GM12801 (cell line): ENCODE results near the gene MORC4.

Source experiments
- TF ChIP-seq, protein P1 (sequence below): IDR thresholded peaks from one replicate; pipeline ENCODE4 v1.5.1; 2011; ENCODE audit warnings: control low read depth; ENCODE audit not compliant: insufficient read length; ENCODE audit errors: extremely low read depth

MORC4 gene

GRCh38 chrX:106899841-106900240, 100.2 kb downstream of the MORC4 start:
- TF ChIP-seq, protein P1, sequence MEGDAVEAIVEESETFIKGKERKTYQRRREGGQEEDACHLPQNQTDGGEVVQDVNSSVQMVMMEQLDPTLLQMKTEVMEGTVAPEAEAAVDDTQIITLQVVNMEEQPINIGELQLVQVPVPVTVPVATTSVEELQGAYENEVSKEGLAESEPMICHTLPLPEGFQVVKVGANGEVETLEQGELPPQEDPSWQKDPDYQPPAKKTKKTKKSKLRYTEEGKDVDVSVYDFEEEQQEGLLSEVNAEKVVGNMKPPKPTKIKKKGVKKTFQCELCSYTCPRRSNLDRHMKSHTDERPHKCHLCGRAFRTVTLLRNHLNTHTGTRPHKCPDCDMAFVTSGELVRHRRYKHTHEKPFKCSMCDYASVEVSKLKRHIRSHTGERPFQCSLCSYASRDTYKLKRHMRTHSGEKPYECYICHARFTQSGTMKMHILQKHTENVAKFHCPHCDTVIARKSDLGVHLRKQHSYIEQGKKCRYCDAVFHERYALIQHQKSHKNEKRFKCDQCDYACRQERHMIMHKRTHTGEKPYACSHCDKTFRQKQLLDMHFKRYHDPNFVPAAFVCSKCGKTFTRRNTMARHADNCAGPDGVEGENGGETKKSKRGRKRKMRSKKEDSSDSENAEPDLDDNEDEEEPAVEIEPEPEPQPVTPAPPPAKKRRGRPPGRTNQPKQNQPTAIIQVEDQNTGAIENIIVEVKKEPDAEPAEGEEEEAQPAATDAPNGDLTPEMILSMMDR = no peak

DNA sequence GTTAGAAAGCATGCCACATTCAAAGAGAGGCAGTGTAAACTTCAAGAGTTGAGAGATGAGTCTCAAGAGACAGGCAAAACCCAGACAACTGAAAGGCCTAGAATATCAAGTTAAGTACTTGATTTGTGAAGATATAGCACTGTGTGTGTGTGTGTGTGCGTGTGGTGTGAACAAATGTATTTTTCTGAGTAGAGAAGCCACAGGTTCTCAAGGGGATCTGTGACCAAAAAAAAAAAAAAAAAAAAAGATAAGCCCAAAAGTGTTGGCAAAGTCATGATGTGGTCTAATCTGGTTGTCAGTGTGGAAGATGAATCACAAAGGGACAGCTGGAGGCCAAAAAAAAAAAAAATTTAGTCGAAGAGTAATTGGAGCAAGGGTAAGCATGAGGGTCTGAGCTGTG, 100.7 kb downstream of the MORC4 start:
- TF ChIP-seq, protein P1 = no peak

DNA sequence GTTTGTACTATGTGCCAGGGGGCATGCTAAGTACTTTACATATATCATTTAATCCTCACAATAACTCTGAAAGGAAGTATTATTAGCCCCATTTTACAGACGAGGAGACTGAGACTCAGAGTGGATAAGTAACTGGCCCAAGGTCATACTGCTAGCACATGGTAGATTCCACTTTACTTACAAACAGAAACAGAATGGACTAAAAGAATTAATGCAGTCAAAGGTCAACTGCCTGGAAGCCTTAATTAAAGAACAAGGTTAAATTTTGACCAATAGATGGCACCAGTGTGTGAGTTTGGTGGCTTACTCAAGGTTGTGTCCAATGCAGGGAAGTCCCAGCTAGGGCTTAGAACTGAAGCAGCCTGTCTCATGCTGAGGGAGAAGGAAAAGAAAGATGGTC, 101.5 kb downstream of the MORC4 start:
- TF ChIP-seq, protein P1 = no peak

DNA sequence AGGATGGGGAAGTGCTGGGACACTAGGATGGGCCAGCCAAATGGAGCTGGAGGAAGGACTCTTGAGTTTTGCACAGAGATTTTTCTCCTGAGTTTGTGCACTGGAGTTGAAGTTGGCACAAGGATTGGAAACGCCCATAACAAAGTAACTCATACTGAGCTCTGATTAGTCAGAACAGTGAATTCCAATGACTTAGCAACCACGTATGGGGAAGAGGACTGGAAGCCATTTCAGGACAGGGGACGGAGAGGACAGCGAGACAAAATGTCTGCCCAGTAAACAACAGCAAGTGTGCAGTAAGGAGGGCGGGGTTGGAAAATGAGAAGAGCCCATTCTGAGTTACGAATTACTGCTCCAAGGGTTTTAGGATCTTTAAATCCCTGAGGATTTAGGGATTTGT, 102.8 kb downstream of the MORC4 start:
- TF ChIP-seq, protein P1 = no peak

GRCh38 chrX:106894978-106895452, 105.0 kb downstream of the MORC4 start:
- TF ChIP-seq, protein P1 = no peak

GRCh38 chrX:106894392-106894909, 105.6 kb downstream of the MORC4 start:
- TF ChIP-seq, protein P1 = no peak

DNA sequence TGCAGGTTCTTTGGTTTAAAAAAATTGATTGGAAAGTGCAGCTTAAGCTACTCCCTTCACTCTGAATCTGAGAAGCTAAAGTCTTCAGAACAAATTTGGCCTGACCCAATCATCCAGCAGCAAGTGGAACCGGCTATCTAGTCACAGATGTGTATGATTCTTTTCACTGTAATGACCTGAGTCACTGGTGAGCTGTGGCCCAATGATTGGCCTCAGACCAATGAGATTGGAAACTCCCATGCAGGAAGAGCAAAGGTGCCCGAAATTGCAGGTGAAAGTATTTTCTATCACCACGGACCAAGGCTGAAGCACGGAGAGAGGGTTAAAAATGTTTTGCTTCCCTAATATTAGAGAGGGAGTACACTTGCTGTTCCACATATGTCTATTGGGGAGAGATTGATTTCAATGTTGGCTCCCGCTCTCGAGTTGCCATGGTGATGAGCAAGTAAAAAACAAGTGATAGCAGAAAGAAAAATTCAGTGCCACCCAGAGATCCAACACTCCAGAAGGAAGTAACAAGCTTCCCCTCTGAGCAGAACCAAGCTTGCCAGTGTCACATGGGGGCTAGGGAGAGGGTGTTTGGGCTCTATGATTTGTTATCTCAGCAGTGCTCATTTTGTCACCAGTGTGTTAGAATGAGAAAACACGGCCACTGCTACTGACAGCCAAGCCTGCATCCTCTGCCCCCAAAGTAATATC, 108.1 kb downstream of the MORC4 start:
- TF ChIP-seq, protein P1 = no peak
